Kidney (tissue), 14 donors: ENCODE data around the gene C19orf85. TPM values are rescaled to one million over a fixed set of nuclear protein-coding genes. Genes with fewer than 3 reads are reported as not detected.
A peak's percentile ranks its signal among the peaks of the same experiment; 100 is the strongest.

Experiments
- DNase-seq, 5 donors: peaks; one replicate each; pipeline ENCODE4 v3.0.0-alpha.2; 2013 to 2020
- FAIRE-seq: peaks from 2 replicates; lab custom pipeline; 2012; peaks lifted over from hg19 to GRCh38; lab: Jason Lieb, UNC
- H3K27ac ChIP-seq, 2 donors: one replicate each; pipeline ENCODE4 v1.7.0; 2013; ENCODE audit warnings: low read depth in 2 of 2, low read length in 2 of 2, inconsistent platforms in 1 of 2
- H3K27me3 ChIP-seq: one replicate; pipeline ENCODE4 v1.7.1; 2013; ENCODE audit warnings: low read length, inconsistent platforms; ENCODE audit not compliant: control insufficient read depth, insufficient read depth
- H3K36me3 ChIP-seq, 3 donors: one replicate each; pipeline versions ENCODE4 v1.7.0 to v1.7.1; 2013; ENCODE audit warnings: low read length in 3 of 3, control low read depth in 1 of 3, inconsistent platforms in 1 of 3; ENCODE audit not compliant: insufficient read depth in 3 of 3, control insufficient read depth in 2 of 3
- H3K4me1 ChIP-seq, 3 donors: one replicate each; pipeline versions ENCODE4 v1.7.0 to v1.7.1; 2013; ENCODE audit warnings: low read length in 3 of 3, inconsistent platforms in 1 of 3, low read depth in 1 of 3; ENCODE audit not compliant: control insufficient read depth in 2 of 3, insufficient read depth in 2 of 3
- H3K4me3 ChIP-seq, 3 donors: one replicate each; pipeline versions ENCODE4 v1.7.0 to v1.8.1; 2013; ENCODE audit warnings: low read length in 3 of 3, control low read depth in 1 of 3, inconsistent platforms in 1 of 3
- H3K9ac ChIP-seq, 3 donors: one replicate each; pipeline versions ENCODE4 v1.7.0 to v1.7.1; 2013; ENCODE audit warnings: low read length in 3 of 3, control low read depth in 1 of 3, inconsistent platforms in 1 of 3
- H3K9me3 ChIP-seq, 3 donors: one replicate each; pipeline versions ENCODE4 v1.7.0 to v1.7.1; 2013; ENCODE audit warnings: low read length in 3 of 3, control low read depth in 1 of 3, inconsistent platforms in 1 of 3; ENCODE audit not compliant: control insufficient read depth in 2 of 3, insufficient read depth in 1 of 3
- intact Hi-C: fragments of 100-400 bp; cut with DNase I; formaldehyde crosslinking; loops from one replicate; pipeline ENCODE4 v1.11.1; 2022
- polyA plus RNA-seq: library from polyadenylated mRNA; stranded (reverse); fragments of 350-450 nt; fragmentation: Illumina TruSeq; extraction: RNeasy Lipid Tissue Mini Kit (QIAGEN cat#74804); gene quantifications from one replicate; pipeline ENCODE4 v1.2.3, GENCODE V29; 2014; ENCODE audit warnings: low read depth, low replicate concordance; ENCODE audit not compliant: insufficient read depth
- total RNA-seq: library from RNA; stranded (reverse); fragmentation: NEBNext Ultra II Directional; extraction: Animal tissue kit (Norgen Biotek cat#: 25700); gene quantifications from one replicate; pipeline ENCODE4 v1.2.1, GENCODE V29; 2021
- TF ChIP-seq, protein P1 (sequence below): IDR thresholded peaks from 3 replicates; pipeline ENCODE4 v1.5.1; 2012; ENCODE audit warnings: mild to moderate bottlenecking, moderate library complexity, borderline replicate concordance; ENCODE audit not compliant: insufficient read depth; ENCODE audit errors: extremely low read depth
- donor health status: control.
- donor health status: control.
- donor health status: control.
- donor health status: control.
- donor health status: control.
- donor health status: DM: yes; HTN: yes; CAD: no.
- donor health status: Normal renal cell carcinoma (clear cell type).

C19orf85 gene
- total and polyA plus RNA-seq, 2 donors from 2014 or later = not detected

GRCh38 chr19:55491546-55492360, 27.2 kb upstream of the C19orf85 start:
- Histone ChIP-seq H3K4me1 (peaks cover 0 to 10% (median 4%) of the 10 kb centered on the region in 3 donors), H3K4me3 (no peak overlapping the region), H3K9ac (no peak overlapping the region), H3K27ac (no peak overlapping the region), H3K36me3 (no peaks in the 10 kb centered on the region), H3K9me3 (no peaks in the 10 kb centered on the region), H3K27me3 (no peaks in the 10 kb centered on the region)
- TF ChIP-seq, protein P1, sequence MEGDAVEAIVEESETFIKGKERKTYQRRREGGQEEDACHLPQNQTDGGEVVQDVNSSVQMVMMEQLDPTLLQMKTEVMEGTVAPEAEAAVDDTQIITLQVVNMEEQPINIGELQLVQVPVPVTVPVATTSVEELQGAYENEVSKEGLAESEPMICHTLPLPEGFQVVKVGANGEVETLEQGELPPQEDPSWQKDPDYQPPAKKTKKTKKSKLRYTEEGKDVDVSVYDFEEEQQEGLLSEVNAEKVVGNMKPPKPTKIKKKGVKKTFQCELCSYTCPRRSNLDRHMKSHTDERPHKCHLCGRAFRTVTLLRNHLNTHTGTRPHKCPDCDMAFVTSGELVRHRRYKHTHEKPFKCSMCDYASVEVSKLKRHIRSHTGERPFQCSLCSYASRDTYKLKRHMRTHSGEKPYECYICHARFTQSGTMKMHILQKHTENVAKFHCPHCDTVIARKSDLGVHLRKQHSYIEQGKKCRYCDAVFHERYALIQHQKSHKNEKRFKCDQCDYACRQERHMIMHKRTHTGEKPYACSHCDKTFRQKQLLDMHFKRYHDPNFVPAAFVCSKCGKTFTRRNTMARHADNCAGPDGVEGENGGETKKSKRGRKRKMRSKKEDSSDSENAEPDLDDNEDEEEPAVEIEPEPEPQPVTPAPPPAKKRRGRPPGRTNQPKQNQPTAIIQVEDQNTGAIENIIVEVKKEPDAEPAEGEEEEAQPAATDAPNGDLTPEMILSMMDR = no peak
- intact Hi-C loops = no loop called here
- DNase-seq = no peak
- no peak for FAIRE-seq

DNA sequence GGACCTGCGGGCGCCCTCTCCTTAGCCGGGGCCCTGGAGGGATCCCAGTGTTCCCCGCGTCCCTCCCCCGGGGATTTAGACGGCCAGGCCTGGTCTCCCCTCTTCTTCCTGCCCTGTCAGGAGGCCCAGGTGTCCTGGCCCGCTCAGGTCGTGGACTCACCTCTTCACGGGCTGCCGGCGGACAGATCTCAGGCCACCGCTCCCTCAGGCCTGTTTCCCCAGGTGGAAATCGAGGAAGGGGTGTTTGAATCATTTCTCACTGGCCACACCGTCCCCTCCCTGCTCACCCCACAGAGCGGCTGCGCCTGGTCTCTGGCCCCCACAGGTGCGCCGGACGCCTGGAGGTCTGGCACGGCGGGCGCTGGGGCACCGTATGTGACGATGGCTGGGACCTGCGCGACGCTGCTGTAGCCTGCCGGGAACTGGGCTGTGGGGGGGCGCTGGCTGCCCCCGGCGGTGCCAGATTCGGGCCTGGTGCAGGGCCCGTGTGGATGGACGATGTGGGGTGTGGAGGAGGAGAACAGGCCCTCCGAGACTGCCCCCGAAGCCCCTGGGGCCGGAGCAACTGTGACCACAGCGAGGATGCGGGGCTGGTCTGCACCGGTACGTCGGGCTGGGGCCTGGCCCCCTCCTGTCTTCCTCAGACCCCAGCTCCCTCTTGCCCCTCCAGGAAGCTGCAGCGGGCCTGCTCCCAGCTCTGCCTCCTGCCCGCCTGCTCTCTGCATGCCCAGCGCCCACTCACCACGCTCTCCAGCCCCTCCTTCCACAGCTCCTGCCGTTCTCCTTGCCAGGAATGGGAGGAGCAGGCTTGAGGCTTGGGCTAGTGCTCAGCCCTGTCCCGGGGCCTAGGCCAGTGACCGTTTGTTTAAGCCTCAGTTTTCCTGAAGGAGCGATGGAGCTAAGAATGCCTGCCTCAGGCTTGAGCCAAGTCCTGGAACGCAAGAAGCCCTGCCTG, 26.2 kb upstream of the C19orf85 start:
- no peak for FAIRE-seq
- Histone ChIP-seq H3K27ac (no peak overlapping the region), H3K9ac (no peak overlapping the region), H3K9me3 (no peaks in the 10 kb centered on the region), H3K4me3 (no peak overlapping the region), H3K4me1 (peaks cover 0 to 16% (median 5%) of the 10 kb centered on the region in 3 donors), H3K36me3 (no peaks in the 10 kb centered on the region), H3K27me3 (no peaks in the 10 kb centered on the region)
- intact Hi-C loops = no loop called here
- no peak for DNase-seq
- TF ChIP-seq, protein P1 = no peak

- H3K9ac ChIP-seq = no peak overlapping the region
- no peak overlapping the region for H3K27ac ChIP-seq
- H3K36me3 ChIP-seq = no peaks in the 10 kb centered on the region
- intact Hi-C loops = no loop called here
- H3K27me3 ChIP-seq = no peaks in the 10 kb centered on the region
- H3K4me1 ChIP-seq = peaks cover 0 to 16% (median 5%) of the 10 kb centered on the region in 3 donors
- TF ChIP-seq, protein P1 = no peak
- peak in 1 of 5 donors; percentile 71 for DNase-seq
- H3K4me3 ChIP-seq = no peak overlapping the region
- no peaks in the 10 kb centered on the region for H3K9me3 ChIP-seq
- FAIRE-seq = no peak
Measured at GRCh38 chr19:55489711-55490477, 25.3 kb upstream of the C19orf85 start.
